Thyroid gland (tissue), 4 donors: ENCODE measurements around the gene MISP. TPM values are rescaled to one million over a fixed set of nuclear protein-coding genes. Genes with fewer than 3 reads are reported as not detected.

Experiments
- DNase-seq, 2 donors: peaks; one replicate each; pipeline ENCODE4 v3.0.0-alpha.2; 2019
- H3K27ac ChIP-seq, 3 donors: fragments of 200-600 bp; sonication (generic); 1 replicate in 2 of 3; 2 replicates in 1 of 3; pipeline ENCODE4 v1.5.1; 2016 to 2019; ENCODE audit warnings: mild to moderate bottlenecking in 1 of 3, moderate library complexity in 1 of 3
- H3K27me3 ChIP-seq: fragments of 200-600 bp; sonication (generic); one replicate; pipeline ENCODE4 v1.5.1; 2019
- H3K36me3 ChIP-seq, 2 donors: fragments of 200-600 bp; sonication (generic); one replicate each; pipeline ENCODE4 v1.5.1; 2016 to 2019
- H3K4me1 ChIP-seq, 2 donors: fragments of 200-600 bp; sonication (generic); one replicate each; pipeline ENCODE4 v1.5.1; 2017 to 2019
- H3K4me3 ChIP-seq, 3 donors: fragments of 200-600 bp; sonication (generic); replicated peaks in 1 of 3; 1 replicate in 2 of 3; 2 replicates in 1 of 3; pipeline ENCODE4 v1.5.1; 2016; ENCODE audit warnings: mild to moderate bottlenecking in 1 of 3
- H3K9me3 ChIP-seq: fragments of 200-600 bp; sonication (generic); one replicate; pipeline ENCODE4 v1.5.1; 2017
- POLR2A ChIP-seq, 2 donors: fragments of 450-650 bp; IDR thresholded peaks; one replicate each; pipeline ENCODE4 v1.6.1; 2017; ENCODE audit warnings: antibody characterized with exemption in 2 of 2, mild to moderate bottlenecking in 2 of 2, moderate library complexity in 1 of 2
- WGBS, 2 donors: methylation state at CpG; one replicate each; pipeline ENCODE4 v1.1.5; 2017; 5-methylcytosine and 5-hydroxymethylcytosine counted together
- intact Hi-C: fragments of 100-400 bp; cut with DNase I; formaldehyde crosslinking; loops from one replicate; pipeline ENCODE4 v1.15.1; 2023
- total RNA-seq, 4 donors: library from RNA; depleted of rRNA; stranded (reverse); fragments of >200 nt; gene quantifications; one replicate each; pipeline ENCODE4 v1.2.3, GENCODE V29; 2016
- TF ChIP-seq, protein P1 (sequence below), 6 experiments: fragments of 200-600 bp in 3 of 6; fragments of 450-650 bp in 3 of 6; sonication (generic) in 3 of 6; IDR thresholded peaks; one replicate each; pipeline ENCODE4 v1.5.1; 2016 to 2019; ENCODE audit warnings: antibody characterized with exemption in 6 of 6, mild to moderate bottlenecking in 2 of 6, inconsistent platforms in 1 of 6, moderate library complexity in 1 of 6

MISP gene
- total RNA-seq, 4 donors from 2014 or later, result 0.63 to 0.68 TPM; not detected in 2

DNA sequence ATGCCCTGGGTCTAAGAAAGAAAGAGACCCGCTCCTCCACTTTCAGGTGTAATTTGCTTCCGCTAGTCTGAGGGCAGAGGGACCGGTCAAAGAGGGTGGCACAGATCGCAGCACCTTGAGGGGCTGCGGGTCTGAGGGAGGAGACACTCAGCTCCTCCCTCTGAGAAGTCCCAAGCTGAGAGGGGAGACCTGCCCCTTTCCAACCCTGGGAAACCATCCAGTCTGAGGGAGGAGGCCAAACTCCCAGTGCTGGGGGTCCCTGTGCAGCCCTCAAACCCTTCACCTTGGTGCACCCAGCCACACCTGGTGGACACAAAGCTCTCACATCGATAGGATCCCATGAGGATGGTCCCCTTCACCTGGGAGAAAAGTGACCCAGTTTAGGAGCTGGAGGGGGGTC lies 13.0 kb downstream of the MISP start:
- TF ChIP-seq, protein P1, sequence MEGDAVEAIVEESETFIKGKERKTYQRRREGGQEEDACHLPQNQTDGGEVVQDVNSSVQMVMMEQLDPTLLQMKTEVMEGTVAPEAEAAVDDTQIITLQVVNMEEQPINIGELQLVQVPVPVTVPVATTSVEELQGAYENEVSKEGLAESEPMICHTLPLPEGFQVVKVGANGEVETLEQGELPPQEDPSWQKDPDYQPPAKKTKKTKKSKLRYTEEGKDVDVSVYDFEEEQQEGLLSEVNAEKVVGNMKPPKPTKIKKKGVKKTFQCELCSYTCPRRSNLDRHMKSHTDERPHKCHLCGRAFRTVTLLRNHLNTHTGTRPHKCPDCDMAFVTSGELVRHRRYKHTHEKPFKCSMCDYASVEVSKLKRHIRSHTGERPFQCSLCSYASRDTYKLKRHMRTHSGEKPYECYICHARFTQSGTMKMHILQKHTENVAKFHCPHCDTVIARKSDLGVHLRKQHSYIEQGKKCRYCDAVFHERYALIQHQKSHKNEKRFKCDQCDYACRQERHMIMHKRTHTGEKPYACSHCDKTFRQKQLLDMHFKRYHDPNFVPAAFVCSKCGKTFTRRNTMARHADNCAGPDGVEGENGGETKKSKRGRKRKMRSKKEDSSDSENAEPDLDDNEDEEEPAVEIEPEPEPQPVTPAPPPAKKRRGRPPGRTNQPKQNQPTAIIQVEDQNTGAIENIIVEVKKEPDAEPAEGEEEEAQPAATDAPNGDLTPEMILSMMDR (IDR thresholded peaks at IDR 0.05), result no peak
- TF ChIP-seq POLR2A (IDR thresholded peaks at IDR 0.05), result no peak
- Histone ChIP-seq H3K4me1 (peaks cover 7 to 10% of the 10 kb centered on the region in 2 donors), H3K36me3 (no peaks in the 10 kb centered on the region), H3K9me3 (no peaks in the 10 kb centered on the region), H3K27ac (no peak overlapping the region), H3K4me3 (no peak overlapping the region), H3K27me3 (no peaks in the 10 kb centered on the region)
- WGBS, 2 donors, result 91 to 99% methylated on average over 6 of the region's 6 CpGs
- DNase-seq, result no peak
- intact Hi-C loops, result no loop called here

DNA sequence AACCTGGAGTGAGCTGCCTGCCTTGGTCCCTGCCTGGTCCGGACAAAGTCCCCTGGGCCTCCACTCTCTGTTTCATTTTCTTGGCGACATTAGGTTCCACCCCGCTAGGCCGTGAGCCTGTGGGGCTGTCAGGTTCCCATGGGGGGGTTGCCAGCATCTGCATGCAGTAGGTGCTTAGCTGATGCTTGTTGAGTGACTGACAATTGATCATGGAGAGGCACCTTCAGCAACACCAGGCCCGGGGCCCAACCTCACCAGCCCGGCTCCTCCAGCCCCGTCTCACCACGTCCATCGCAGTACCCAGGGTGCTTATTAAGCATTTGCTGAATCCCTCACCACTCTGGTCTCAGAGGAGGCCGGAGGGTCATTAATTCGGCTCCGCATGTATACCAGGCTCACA lies 13.4 kb downstream of the MISP start:
- intact Hi-C loops, result no loop called here

DNA sequence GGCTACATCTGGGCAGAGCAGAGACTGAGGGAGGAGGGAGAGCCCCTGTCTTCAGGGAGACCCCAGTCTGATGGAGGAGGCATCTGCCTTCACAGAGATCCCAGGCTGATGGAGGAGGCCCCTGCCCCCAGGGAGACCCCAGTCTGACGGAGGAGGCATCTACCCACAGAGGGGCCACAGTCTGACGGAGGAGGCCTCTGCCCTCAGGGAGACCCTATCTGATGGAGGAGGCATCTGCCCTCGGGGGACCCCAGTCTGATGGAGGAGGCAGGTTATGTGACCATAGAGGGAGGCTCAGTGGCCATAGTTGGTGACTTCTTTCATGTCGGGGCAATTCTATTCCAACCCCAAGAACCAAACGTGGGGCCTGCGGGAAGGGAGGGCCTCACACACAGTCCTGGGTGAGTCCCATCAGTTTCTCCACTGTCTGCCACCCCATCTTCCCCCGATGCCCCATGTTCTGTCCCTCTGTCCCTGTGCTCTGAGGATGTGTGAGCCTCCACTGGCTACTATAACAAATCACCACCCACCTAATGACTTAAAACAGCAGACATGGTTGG lies 14.3 kb downstream of the MISP start:
- no peak for TF ChIP-seq POLR2A (IDR thresholded peaks at IDR 0.05)
- H3K9me3 ChIP-seq, result no peaks in the 10 kb centered on the region
- H3K27ac ChIP-seq, result no peak overlapping the region
- DNase-seq, result no peak
- no peaks in the 10 kb centered on the region for H3K27me3 ChIP-seq
- peaks cover 9 to 12% of the 10 kb centered on the region in 2 donors for H3K4me1 ChIP-seq
- H3K36me3 ChIP-seq, result no peaks in the 10 kb centered on the region
- WGBS, 2 donors, result 76 to 89% methylated on average over 3 to 7 of the region's 7 CpGs
- no peak overlapping the region for H3K4me3 ChIP-seq
- intact Hi-C loops, result no loop called here

More for the DNA sequence above, 13.4 kb downstream of the MISP start:
- H3K36me3 ChIP-seq, result no peaks in the 10 kb centered on the region
- no peak for DNase-seq
- H3K4me1 ChIP-seq, result peaks cover 9 to 12% of the 10 kb centered on the region in 2 donors
- no peak overlapping the region for H3K27ac ChIP-seq
- TF ChIP-seq, protein P1 (IDR thresholded peaks at IDR 0.05), result no peak
- TF ChIP-seq POLR2A (IDR thresholded peaks at IDR 0.05), result no peak
- H3K9me3 ChIP-seq, result no peaks in the 10 kb centered on the region
- WGBS, 2 donors, result 91 to 93% methylated on average over 11 to 12 of the region's 12 CpGs
- H3K27me3 ChIP-seq, result no peaks in the 10 kb centered on the region
- no peak overlapping the region for H3K4me3 ChIP-seq

DNA sequence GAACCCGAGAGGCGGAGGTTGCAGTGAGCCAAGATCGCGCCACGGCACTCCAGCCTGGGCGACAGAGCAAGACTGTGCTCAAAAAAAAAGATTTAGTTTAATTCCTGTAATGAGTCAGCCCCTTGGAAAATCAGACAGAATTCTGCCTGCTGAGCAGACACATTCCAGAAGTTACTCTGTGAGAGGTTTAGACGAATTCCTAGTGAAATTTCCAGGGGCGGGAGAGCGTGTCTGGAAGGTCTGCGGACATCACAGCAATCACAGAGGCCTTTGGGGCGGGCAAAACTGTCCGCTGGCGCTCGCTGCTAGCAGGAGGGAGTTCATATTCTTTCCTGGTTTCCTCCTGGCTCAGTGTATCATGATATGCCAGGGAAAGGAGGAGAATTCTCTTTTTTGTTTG lies 17.5 kb downstream of the MISP start:
- no peak overlapping the region for H3K4me3 ChIP-seq
- WGBS, 2 donors, result 23 to 33% methylated on average over 14 of the region's 14 CpGs
- peak overlapping the region; percentile 66 to 83 (median 75) for H3K27ac ChIP-seq
- intact Hi-C loops, result no loop called here
- no peaks in the 10 kb centered on the region for H3K9me3 ChIP-seq
- H3K27me3 ChIP-seq, result no peaks in the 10 kb centered on the region
- TF ChIP-seq, protein P1 (IDR thresholded peaks at IDR 0.05), result no peak
- peak in 1 of 2 donors; percentile 11 for TF ChIP-seq POLR2A (IDR thresholded peaks at IDR 0.05)
- H3K4me1 ChIP-seq, result peaks cover 9 to 19% of the 10 kb centered on the region in 2 donors
- H3K36me3 ChIP-seq, result no peaks in the 10 kb centered on the region
- DNase-seq, result peak; percentile 79 to 85

DNA sequence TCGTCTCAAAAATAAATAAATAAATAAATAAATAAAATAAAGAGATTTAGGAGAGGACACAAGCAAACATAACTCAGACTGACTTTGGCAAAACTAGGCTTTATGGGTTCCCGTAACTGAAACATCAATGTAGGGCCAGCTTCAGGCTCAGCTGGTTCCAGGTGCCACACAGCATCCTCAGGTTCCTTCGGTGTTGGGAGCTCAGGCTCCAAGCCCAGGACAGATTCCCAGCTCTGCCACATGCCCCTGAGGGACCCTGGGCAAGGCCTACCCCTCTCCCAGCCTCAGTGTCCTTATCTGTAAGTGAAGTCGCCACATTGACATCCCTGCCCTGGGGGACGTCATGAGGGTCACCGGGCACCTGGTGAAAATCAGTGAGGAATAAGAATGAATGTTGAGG lies 18.7 kb downstream of the MISP start:
- H3K36me3 ChIP-seq, result no peaks in the 10 kb centered on the region
- H3K27me3 ChIP-seq, result no peaks in the 10 kb centered on the region
- no peaks in the 10 kb centered on the region for H3K9me3 ChIP-seq
- DNase-seq, result no peak
- H3K4me1 ChIP-seq, result peaks cover 9 to 21% of the 10 kb centered on the region in 2 donors
- no peak overlapping the region for H3K4me3 ChIP-seq
- intact Hi-C loops, result loop anchor here (5.0 kb wide), 2 partner anchors 148 to 213 kb away; partner anchors contain the start of genes KISS1R and WDR18
- TF ChIP-seq, protein P1 (IDR thresholded peaks at IDR 0.05), result no peak
- TF ChIP-seq POLR2A (IDR thresholded peaks at IDR 0.05), result no peak
- no peak overlapping the region for H3K27ac ChIP-seq
- 87 to 89% methylated on average over 6 of the region's 6 CpGs for WGBS, 2 donors
